Measurements from ENCODE around the gene A1CF. TPM values are rescaled to one million over a fixed set of nuclear protein-coding genes. Genes with fewer than 3 reads are reported as not detected.

Gene A1CF
- polyA plus RNA-seq, 2 of the 4 experiments (the other 2 are of a cell fraction): 0.25 to 0.80 TPM

- CTCF ChIA-PET: no interaction called here
- Histone ChIP-seq H3K4me3 (no peak overlapping the region), H3K9me3 (no peaks in the 10 kb centered on the region), H3K4me2 (no peak overlapping the region), H3K4me1 (no peaks in the 10 kb centered on the region), H3K27ac (no peak overlapping the region)
- no peak for TF ChIP-seq ZSCAN20 (CRISPR knock-in tag; IDR thresholded peaks at IDR 0.05)
- TF ChIP-seq CHD4 (IDR thresholded peaks at IDR 0.05; ENCODE audit: borderline replicate concordance): no peak
- TF ChIP-seq MAZ (IDR thresholded peaks at IDR 0.05; ENCODE audit: borderline replicate concordance, low read depth, low read length): no peak
- TF ChIP-seq GATA3 (IDR thresholded peaks at IDR 0.05; ENCODE audit: borderline replicate concordance): no peak
- no peak for TF ChIP-seq FOXS1 (CRISPR knock-in tag; IDR thresholded peaks at IDR 0.05)
- no peak for TF ChIP-seq NFE2L2 (conservative IDR thresholded peaks at IDR 0.05; ENCODE audit: low read length)
- TF ChIP-seq ZNF302 (CRISPR knock-in tag; IDR thresholded peaks at IDR 0.05): no peak
- TF ChIP-seq HDAC2 (IDR thresholded peaks at IDR 0.05): no peak
- no peak for TF ChIP-seq RAD21 (conservative IDR thresholded peaks at IDR 0.05 in 1 of 2, IDR thresholded peaks at IDR 0.05 in 1 of 2)
- no peak for TF ChIP-seq EHF (CRISPR knock-in tag; IDR thresholded peaks at IDR 0.05)
- TF ChIP-seq MAFK (IDR thresholded peaks at IDR 0.05; ENCODE audit: partially characterized antibody): no peak
- POLR2A ChIA-PET: no interaction called here
- ATAC-seq (no peak), DNase-seq (ENCODE audit: low read depth in 1 of 2, low spot score in 1 of 2) (no peak), FAIRE-seq (no peak)
- 0% methylated on average over 1 of the region's 1 CpG for WGBS (ENCODE audit: missing lambda C conversion rate)
These were observed 44.2 kb upstream of the A1CF start for GRCh38 chr10:50929670-50930069.

- no peak for ATAC-seq
- ChIA-PET CTCF (no interaction called here), POLR2A (no interaction called here)
- FAIRE-seq: no peak
- no peak for DNase-seq (ENCODE audit: low read depth in 1 of 2, low spot score in 1 of 2)
- WGBS (ENCODE audit: missing lambda C conversion rate): 63% methylated on average over 1 of the region's 2 CpGs
- Histone ChIP-seq H3K4me1 (no peaks in the 10 kb centered on the region), H3K9me3 (0 out of 3 replicates have a peak, but pooled peaks cover 3% of the 10 kb centered on the region), H3K27ac (no peak overlapping the region), H3K4me3 (no peak overlapping the region), H3K4me2 (no peak overlapping the region)
- TF ChIP-seq USF2 (IDR thresholded peaks at IDR 0.05) (no peak), RNF2 (IDR thresholded peaks at IDR 0.05; ENCODE audit: borderline replicate concordance, low read depth) (no peak), HMGXB4 (CRISPR knock-in tag; IDR thresholded peaks at IDR 0.05; ENCODE audit: borderline replicate concordance) (no peak), CHD2 (IDR thresholded peaks at IDR 0.05; ENCODE audit: low read length, partially characterized antibody) (no peak), FOXS1 (CRISPR knock-in tag; IDR thresholded peaks at IDR 0.05) (no peak), EHMT2 (IDR thresholded peaks at IDR 0.05; ENCODE audit: low read depth) (no peak), HDAC2 (IDR thresholded peaks at IDR 0.05) (no peak), JUNB (IDR thresholded peaks at IDR 0.05) (no peak), TP53 (CRISPR knock-in tag; IDR thresholded peaks at IDR 0.05) (no peak), ZSCAN20 (CRISPR knock-in tag; IDR thresholded peaks at IDR 0.05) (no peak), HOXB13 (CRISPR knock-in tag; IDR thresholded peaks at IDR 0.05; ENCODE audit: low read depth) (no peak), E2F6 (IDR thresholded peaks at IDR 0.05; ENCODE audit: borderline replicate concordance, low read depth) (no peak), FOSB (CRISPR knock-in tag; IDR thresholded peaks at IDR 0.05) (no peak), HEYL (CRISPR knock-in tag; IDR thresholded peaks at IDR 0.05) (no peak), RCOR1 (IDR thresholded peaks at IDR 0.05; ENCODE audit: low read depth, low read length) (no peak), HES2 (IDR thresholded peaks at IDR 0.05) (no peak), ATOH8 (CRISPR knock-in tag; IDR thresholded peaks at IDR 0.05; ENCODE audit: low read depth) (no peak), RAD21 (conservative IDR thresholded peaks at IDR 0.05 in 1 of 2, IDR thresholded peaks at IDR 0.05 in 1 of 2) (no peak)
These were observed 42.7 kb upstream of the A1CF start for GRCh38 chr10:50928190-50928552.
